Measurements from ENCODE around the gene ASF1A.

The ASF1A gene

DNA sequence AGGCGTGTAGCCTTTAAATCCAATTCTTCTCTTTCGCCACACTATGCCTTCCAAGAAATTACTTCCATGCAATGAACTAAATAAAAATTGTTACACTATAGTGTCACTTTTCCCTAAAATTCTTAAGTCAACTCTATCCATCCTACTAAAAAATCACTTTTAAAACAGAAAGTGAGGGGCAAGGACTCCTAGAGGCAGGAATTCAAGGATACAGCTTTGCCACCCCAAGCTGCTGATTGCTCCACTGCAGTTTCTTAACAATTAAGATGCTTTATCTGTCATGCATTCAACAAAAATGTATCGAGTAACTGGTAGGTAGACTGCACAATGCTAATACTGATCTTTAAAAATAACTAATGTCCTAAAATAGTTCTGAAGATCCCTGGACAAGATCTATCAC lies 36.7 kb downstream of the ASF1A start:
- no peaks in the 10 kb centered on the region for H3K27me3 ChIP-seq
- no peak for DNase-seq
- H3K4me1 ChIP-seq = peaks cover 0 to 13% (median 6%) of the 10 kb centered on the region in 4 donors
- no peak overlapping the region for H3K4me3 ChIP-seq
- intact Hi-C loops (cut with DNase I; ENCODE audit: low total_unique reads) = loop anchor here (5.0 kb wide), 1 partner anchor 33 kb away; no protein-coding TSS in a partner anchor
- TF ChIP-seq, protein P1, sequence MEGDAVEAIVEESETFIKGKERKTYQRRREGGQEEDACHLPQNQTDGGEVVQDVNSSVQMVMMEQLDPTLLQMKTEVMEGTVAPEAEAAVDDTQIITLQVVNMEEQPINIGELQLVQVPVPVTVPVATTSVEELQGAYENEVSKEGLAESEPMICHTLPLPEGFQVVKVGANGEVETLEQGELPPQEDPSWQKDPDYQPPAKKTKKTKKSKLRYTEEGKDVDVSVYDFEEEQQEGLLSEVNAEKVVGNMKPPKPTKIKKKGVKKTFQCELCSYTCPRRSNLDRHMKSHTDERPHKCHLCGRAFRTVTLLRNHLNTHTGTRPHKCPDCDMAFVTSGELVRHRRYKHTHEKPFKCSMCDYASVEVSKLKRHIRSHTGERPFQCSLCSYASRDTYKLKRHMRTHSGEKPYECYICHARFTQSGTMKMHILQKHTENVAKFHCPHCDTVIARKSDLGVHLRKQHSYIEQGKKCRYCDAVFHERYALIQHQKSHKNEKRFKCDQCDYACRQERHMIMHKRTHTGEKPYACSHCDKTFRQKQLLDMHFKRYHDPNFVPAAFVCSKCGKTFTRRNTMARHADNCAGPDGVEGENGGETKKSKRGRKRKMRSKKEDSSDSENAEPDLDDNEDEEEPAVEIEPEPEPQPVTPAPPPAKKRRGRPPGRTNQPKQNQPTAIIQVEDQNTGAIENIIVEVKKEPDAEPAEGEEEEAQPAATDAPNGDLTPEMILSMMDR (IDR thresholded peaks at IDR 0.05) = no peak
- H3K9me3 ChIP-seq = no peaks in the 10 kb centered on the region
- peaks cover 15 to 49% (median 17%) of the 10 kb centered on the region in 3 donors for H3K36me3 ChIP-seq
- no peak overlapping the region for H3K27ac ChIP-seq

DNA sequence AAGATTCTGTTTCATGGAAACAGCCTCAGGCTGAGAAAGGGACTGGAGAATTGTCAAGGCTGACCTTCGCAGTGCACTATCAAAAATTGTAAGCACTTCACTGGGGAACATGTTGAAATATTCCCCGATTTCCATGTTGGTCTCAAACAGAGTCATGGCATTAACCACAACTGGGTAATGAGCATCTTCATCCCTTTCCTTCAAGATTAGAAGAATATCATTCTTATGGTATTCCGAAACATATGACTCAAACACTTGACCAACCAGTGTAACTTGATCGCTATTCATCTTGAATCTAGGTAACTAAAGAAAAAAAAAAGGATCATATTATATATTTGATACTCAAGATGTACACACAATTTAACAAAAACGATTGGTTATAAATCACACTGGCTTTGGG lies 37.5 kb downstream of the ASF1A start:
- Histone ChIP-seq H3K9me3 (no peaks in the 10 kb centered on the region), H3K27me3 (no peaks in the 10 kb centered on the region), H3K4me3 (no peak overlapping the region), H3K36me3 (peaks cover 15 to 42% (median 17%) of the 10 kb centered on the region in 3 donors), H3K4me1 (peaks cover 0 to 15% (median 7%) of the 10 kb centered on the region in 4 donors), H3K27ac (no peak overlapping the region)
- DNase-seq = no peak
- TF ChIP-seq, protein P1 (IDR thresholded peaks at IDR 0.05) = no peak
- intact Hi-C loops (cut with DNase I; ENCODE audit: low total_unique reads) = loop anchor here (5.0 kb wide), 1 partner anchor 34 kb away; no protein-coding TSS in a partner anchor

DNA sequence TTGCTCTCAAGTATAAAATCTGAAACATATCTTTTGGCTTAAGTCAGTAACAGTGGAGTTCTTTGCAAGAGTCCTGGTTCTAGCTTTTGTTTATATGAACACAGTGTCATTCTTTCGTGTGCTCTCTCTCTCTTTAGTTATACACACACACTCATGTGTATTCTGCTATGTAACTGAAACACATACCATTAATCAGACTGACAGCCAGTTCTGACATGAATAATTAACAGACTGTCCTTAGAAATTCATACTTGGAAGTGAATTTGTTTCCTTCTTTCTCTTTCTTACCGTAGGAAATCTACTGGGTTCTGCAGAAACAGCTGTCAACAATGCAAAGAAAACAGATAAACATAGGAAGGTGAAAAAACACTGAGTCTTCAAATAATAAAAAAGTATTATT lies 38.5 kb downstream of the ASF1A start:
- TF ChIP-seq, protein P1 (IDR thresholded peaks at IDR 0.05) = no peak
- no peak overlapping the region for H3K27ac ChIP-seq
- intact Hi-C loops (cut with DNase I; ENCODE audit: low total_unique reads) = loop anchor here (5.0 kb wide), 1 partner anchor 35 kb away; no protein-coding TSS in a partner anchor
- H3K4me1 ChIP-seq = peaks cover 0 to 15% (median 7%) of the 10 kb centered on the region in 4 donors
- H3K36me3 ChIP-seq = peaks cover 15 to 34% (median 16%) of the 10 kb centered on the region in 3 donors
- H3K9me3 ChIP-seq = no peaks in the 10 kb centered on the region
- DNase-seq = no peak
- no peak overlapping the region for H3K4me3 ChIP-seq
- H3K27me3 ChIP-seq = no peaks in the 10 kb centered on the region

DNA sequence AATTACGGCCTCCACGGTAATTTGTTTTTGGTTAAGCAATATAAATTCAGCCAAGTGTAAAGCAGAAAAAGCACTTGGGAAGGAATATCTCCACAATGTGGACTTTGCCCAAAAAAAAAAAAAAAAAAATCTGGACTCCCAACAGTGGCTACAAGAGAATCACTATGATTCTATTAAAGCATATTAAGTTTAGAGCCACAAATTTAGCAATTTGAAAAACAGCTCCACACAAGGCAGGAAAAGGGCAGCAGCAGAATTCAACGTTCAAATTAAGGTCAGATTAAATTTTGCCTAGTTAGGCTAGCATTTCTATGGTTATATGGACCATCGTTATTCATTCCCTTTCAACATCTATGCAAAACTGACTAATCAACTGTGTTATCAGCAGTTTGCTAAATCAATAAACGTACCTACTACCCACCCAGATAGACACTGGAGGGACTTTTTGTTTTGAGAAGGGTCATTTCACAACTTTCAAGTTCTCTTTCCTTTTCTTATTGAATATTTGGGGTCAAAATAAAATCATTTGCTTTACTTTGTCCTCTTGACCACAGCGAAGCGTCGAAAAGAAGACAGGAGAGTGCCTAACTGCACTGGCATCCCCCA lies 40.0 kb downstream of the ASF1A start:
- Histone ChIP-seq H3K4me1 (peaks cover 0 to 15% (median 7%) of the 10 kb centered on the region in 4 donors), H3K27me3 (no peaks in the 10 kb centered on the region), H3K9me3 (no peaks in the 10 kb centered on the region), H3K4me3 (peak overlapping the region; percentile 64 to 80), H3K27ac (peak overlapping the region; percentile 90 to 96), H3K36me3 (peaks cover under 1 to 18% (median 9%) of the 10 kb centered on the region in 3 donors)
- no peak for DNase-seq
- intact Hi-C loops (cut with DNase I; ENCODE audit: low total_unique reads) = loop anchor here (5.0 kb wide), 1 partner anchor 37 kb away; no protein-coding TSS in a partner anchor
- TF ChIP-seq, protein P1 (IDR thresholded peaks at IDR 0.05) = no peak

DNA sequence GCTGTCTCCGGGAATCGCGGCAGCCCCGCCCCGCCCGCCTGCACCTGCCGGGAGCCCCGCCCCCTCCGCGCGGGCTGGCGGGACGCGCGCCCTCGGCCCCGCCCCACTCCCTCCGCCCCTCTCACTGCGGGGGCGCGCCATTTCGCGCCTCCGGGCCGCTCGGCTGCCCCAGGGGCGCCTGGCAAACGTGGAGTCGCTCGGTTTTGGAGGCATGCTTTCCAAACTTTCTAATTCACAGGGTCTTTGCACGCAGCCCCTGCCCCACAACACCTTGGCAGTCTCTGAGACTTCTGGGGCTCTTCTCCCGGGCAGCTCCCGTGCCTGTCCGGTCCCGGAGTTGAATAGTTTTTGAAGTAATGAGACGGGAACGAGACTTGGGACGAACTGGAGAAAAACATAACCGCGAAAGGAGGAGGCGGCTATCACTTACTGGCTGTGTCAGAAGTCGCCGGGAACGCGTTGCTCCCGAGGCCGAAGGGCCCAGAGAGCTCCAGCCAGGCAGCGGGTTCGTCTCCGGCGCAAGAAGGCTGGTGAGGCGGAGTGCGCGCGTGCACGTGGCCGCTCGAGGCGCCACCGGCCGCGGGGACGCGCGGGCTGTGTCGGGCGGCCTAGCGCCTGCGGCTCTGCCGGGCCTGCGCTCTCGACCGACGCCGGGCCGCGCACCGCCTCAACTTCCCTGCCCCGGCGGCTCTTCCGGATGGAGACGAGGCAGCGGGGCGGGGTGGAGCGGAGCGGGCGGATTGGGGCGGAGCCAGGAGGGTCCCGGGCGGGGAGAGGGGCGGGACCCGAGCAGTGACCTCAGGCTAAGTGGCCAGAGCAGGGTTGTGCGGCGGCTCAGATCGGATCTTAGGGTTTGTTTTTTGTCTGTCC lies 40.7 kb downstream of the ASF1A start, which contains the start of gene MCM9:
MCM9 (minus strand) TSS at position 699 of the 870 bp plus-strand sequence. CDS start 3,436 bp downstream, outside the sequence.
- H3K27ac ChIP-seq = peak within 1 kb of the TSS; percentile 90 to 96
- peaks cover 0 to 15% (median 7%) of the 10 kb centered on the region in 4 donors for H3K4me1 ChIP-seq
- H3K9me3 ChIP-seq = no peaks in the 10 kb centered on the region
- peak within 1 kb of the TSS; percentile 64 to 80 for H3K4me3 ChIP-seq
- H3K36me3 ChIP-seq = peaks cover 0 to 16% (median 9%) of the 10 kb centered on the region in 3 donors
- intact Hi-C loops (cut with DNase I; ENCODE audit: low total_unique reads) = loop anchor here (5.0 kb wide), 1 partner anchor 37 kb away; no protein-coding TSS in a partner anchor
- TF ChIP-seq, protein P1 (IDR thresholded peaks at IDR 0.05) = no peak
- peak; percentile 79 to 91 for DNase-seq
- H3K27me3 ChIP-seq = no peaks in the 10 kb centered on the region
